OCI-LY7 (cell line): Measurements from ENCODE around the gene DUS1L. TPM values are rescaled to one million over a fixed set of nuclear protein-coding genes. Genes with fewer than 3 reads are reported as not detected.

Experiments
- BruUV-seq: library from RNA; stranded (reverse); fragments of 400-500 nt; replicated peaks from 2 replicates; lab custom pipeline; 2021; lab: Mats Ljungman, UMichigan
- CTCF ChIA-PET: fragments of 300-600 bp; sonication (Branson Sonifier 250); formaldehyde crosslinking; loops from one replicate; lab custom pipeline; 2022; ENCODE audit warnings: antibody characterized with exemption; ENCODE audit not compliant: unreplicated experiment; lab: Charles Lee
- POLR2A ChIA-PET: fragments of 300-600 bp; sonication (Branson Sonifier 250); formaldehyde crosslinking; loops from one replicate; lab custom pipeline; 2022; ENCODE audit warnings: antibody characterized with exemption; lab: Charles Lee
- DNase-seq: peaks from one replicate; pipeline ENCODE4 v3.0.0-alpha.2; 2015; ENCODE audit warnings: low spot score
- H2AFZ ChIP-seq: fragments of 200-600 bp; sonication (generic), shearing (Covaris generic); 2 replicates; pipeline ENCODE4 v1.6.1; 2014; ENCODE audit warnings: mild to moderate bottlenecking, antibody characterized with exemption, low read length, moderate library complexity
- H3K27ac ChIP-seq: fragments of 200-600 bp; sonication (generic); 2 replicates; pipeline ENCODE4 v1.5.1; 2014; ENCODE audit warnings: mixed run types, low read depth, mild to moderate bottlenecking, moderate library complexity, low read length, inconsistent platforms; ENCODE audit not compliant: poor library complexity, severe bottlenecking
- H3K36me3 ChIP-seq: fragments of 200-600 bp; sonication (generic); 2 replicates; pipeline ENCODE4 v1.6.1; 2014; ENCODE audit warnings: mild to moderate bottlenecking, antibody characterized with exemption, low read length, moderate library complexity, mixed read lengths; ENCODE audit not compliant: insufficient read depth
- H3K4me1 ChIP-seq: fragments of 200-600 bp; sonication (generic); 2 replicates; pipeline ENCODE4 v1.5.1; 2014; ENCODE audit warnings: mild to moderate bottlenecking, low read length; ENCODE audit not compliant: insufficient read depth, poor library complexity, severe bottlenecking
- H3K4me2 ChIP-seq: fragments of 200-600 bp; sonication (generic); 2 replicates; pipeline ENCODE4 v1.6.1; 2014; ENCODE audit warnings: mild to moderate bottlenecking, low read length
- H3K4me3 ChIP-seq: fragments of 200-600 bp; sonication (generic); 2 replicates; pipeline ENCODE4 v1.5.1; 2014; ENCODE audit warnings: mild to moderate bottlenecking, low read depth, low read length; ENCODE audit not compliant: poor library complexity, severe bottlenecking
- H3K79me2 ChIP-seq: fragments of 200-600 bp; sonication (generic); 2 replicates; pipeline ENCODE4 v1.6.1; 2016; ENCODE audit warnings: low read depth, mild to moderate bottlenecking, low read length, moderate library complexity, mixed read lengths; ENCODE audit not compliant: insufficient read depth
- H3K9me2 ChIP-seq: fragments of 200-600 bp; sonication (generic); 2 replicates; pipeline ENCODE4 v1.6.1; 2016; ENCODE audit warnings: mild to moderate bottlenecking, low read length, mixed read lengths; ENCODE audit not compliant: insufficient read depth
- H3K9me3 ChIP-seq: fragments of 200-600 bp; sonication (generic); 2 replicates; pipeline ENCODE4 v1.6.1; 2014; ENCODE audit warnings: mild to moderate bottlenecking, mixed run types, low read length, mixed read lengths
- H4K20me1 ChIP-seq: fragments of 200-600 bp; sonication (generic); 2 replicates; pipeline ENCODE4 v1.6.1; 2014; ENCODE audit warnings: mild to moderate bottlenecking, antibody characterized with exemption, low read length, moderate library complexity, mixed read lengths; ENCODE audit not compliant: insufficient read depth
- CTCF ChIP-seq: fragments of 200-600 bp; sonication (generic); conservative IDR thresholded peaks from 2 replicates; pipeline ENCODE4 v1.5.1; 2014; ENCODE audit warnings: mild to moderate bottlenecking, antibody characterized with exemption, low read length, moderate library complexity, mixed read lengths
- EZH2phosphoT487 ChIP-seq: fragments of 200-600 bp; sonication (generic); IDR thresholded peaks from 2 replicates; pipeline ENCODE4 v1.6.1; 2018; ENCODE audit warnings: low read depth, borderline replicate concordance, mild to moderate bottlenecking, mixed run types, antibody characterized with exemption, low read length, moderate library complexity, mixed read lengths
- intact Hi-C: fragments of 100-400 bp; cut with micrococcal nuclease; formaldehyde crosslinking; loops from one replicate; pipeline ENCODE4 v1.10.0; 2022; ENCODE audit not compliant: unreplicated experiment
- total RNA-seq, 2 experiments: library from RNA; depleted of rRNA in 1 of 2; stranded (reverse); fragments of >200 nt in 1 of 2; shearing (Covaris generic) in 1 of 2; gene quantifications; 2 replicates each; pipeline ENCODE4 v1.2.3, GENCODE V29; 2014 to 2022

DUS1L gene
- total RNA-seq, 2 experiments from 2014 or later = 320 to 388 TPM

- H4K20me1 ChIP-seq = no peaks in the 10 kb centered on the region
- ChIA-PET CTCF (no interaction called here), POLR2A (interaction anchor here (1.0 kb wide), 1 partner anchor 12 kb away, joined by 3 read pairs; the partner anchor contains the start of gene DCXR)
- TSS peak; percentile 46 for BruUV-seq
- H3K36me3 ChIP-seq = peaks cover 21% of the 10 kb centered on the region; the same call in 1 of the 2 replicates
- intact Hi-C loops = no loop called here
- no peak overlapping the region for H2AFZ ChIP-seq
- H3K27ac ChIP-seq = no peak overlapping the region
- no peaks in the 10 kb centered on the region for H3K9me3 ChIP-seq
- TF ChIP-seq CTCF (no peak), EZH2phosphoT487 (no peak)
- H3K79me2 ChIP-seq = peaks cover 8% of the 10 kb centered on the region; the same call in 1 of the 2 replicates
- DNase-seq = no peak
- peak overlapping the region; percentile 89 for H3K4me2 ChIP-seq
- H3K9me2 ChIP-seq = no peaks in the 10 kb centered on the region
- H3K4me3 ChIP-seq = peak overlapping the region; percentile 75
- peaks cover 21% of the 10 kb centered on the region for H3K4me1 ChIP-seq
Observed at GRCh38 chr17:82050152-82050760, 15.3 kb downstream of the DUS1L start.

- intact Hi-C loops = no loop called here
- Histone ChIP-seq H3K9me2 (no peaks in the 10 kb centered on the region), H2AFZ (no peak overlapping the region), H3K36me3 (peaks cover 14% of the 10 kb centered on the region; the same call in 1 of the 2 replicates), H3K4me1 (peaks cover 21% of the 10 kb centered on the region), H3K4me3 (no peak overlapping the region), H3K9me3 (no peaks in the 10 kb centered on the region), H3K79me2 (peaks cover 8% of the 10 kb centered on the region; the same call in 1 of the 2 replicates), H3K27ac (no peak overlapping the region), H3K4me2 (no peak overlapping the region), H4K20me1 (no peaks in the 10 kb centered on the region)
- no peak for DNase-seq
- POLR2A ChIA-PET = interaction anchor here (1.0 kb wide), 1 partner anchor 11 kb away, joined by 3 read pairs; the partner anchor contains the start of gene DCXR
- no TSS peak for BruUV-seq
- CTCF ChIA-PET = interaction anchor here (0.6 to 0.8 kb wide), 2 partner anchors 12 to 14 kb away, joined by 3 read pairs; partner anchors contain the start of gene DCXR
- TF ChIP-seq EZH2phosphoT487 (no peak), CTCF (no peak)
Observed at GRCh38 chr17:82049521-82049971, 16.1 kb downstream of the DUS1L start.

GRCh38 chr17:82049106-82049505, 16.5 kb downstream of the DUS1L start:
- POLR2A ChIA-PET = interaction anchor here (1.0 kb wide), 1 partner anchor 11 kb away, joined by 3 read pairs; the partner anchor contains the start of gene DCXR
- no peak for TF ChIP-seq CTCF
- TF ChIP-seq EZH2phosphoT487 = no peak
- H4K20me1 ChIP-seq = no peaks in the 10 kb centered on the region

More at GRCh38 chr17:82049106-82049505, 16.5 kb downstream of the DUS1L start:
- no peak overlapping the region for H2AFZ ChIP-seq
- CTCF ChIA-PET = interaction anchor here (0.6 to 0.8 kb wide), 2 partner anchors 11 to 13 kb away, joined by 3 read pairs; partner anchors contain the start of gene DCXR
- no peak overlapping the region for H3K27ac ChIP-seq
- H3K79me2 ChIP-seq = peaks cover 8% of the 10 kb centered on the region; the same call in 1 of the 2 replicates
- H3K9me2 ChIP-seq = no peaks in the 10 kb centered on the region
- H3K4me1 ChIP-seq = peaks cover 21% of the 10 kb centered on the region
- intact Hi-C loops = no loop called here
- DNase-seq = no peak
- H3K4me3 ChIP-seq = no peak overlapping the region
- no peak overlapping the region for H3K4me2 ChIP-seq
- H3K36me3 ChIP-seq = peaks cover 9% of the 10 kb centered on the region; the same call in 1 of the 2 replicates
- no TSS peak for BruUV-seq
- no peaks in the 10 kb centered on the region for H3K9me3 ChIP-seq
